Neural cell (in vitro differentiated cells): ENCODE results near the gene ATP5F1E. TPM values are rescaled to one million over a fixed set of nuclear protein-coding genes. Genes with fewer than 3 reads are reported as not detected.

Experiments
- H2AFZ ChIP-seq: fragments of 200-600, 300-800 bp; sonication (generic), shearing (Covaris generic); 2 replicates; pipeline ENCODE4 v1.6.0; 2014; ENCODE audit warnings: low read depth, mild to moderate bottlenecking, antibody characterized with exemption, low read length, moderate library complexity
- H3F3A ChIP-seq: fragments of 200-600 bp; shearing (Covaris generic); 2 replicates; pipeline ENCODE4 v1.6.1; 2016; ENCODE audit warnings: mild to moderate bottlenecking, moderate library complexity, mixed read lengths, antibody characterized with exemption, low read length; ENCODE audit not compliant: insufficient read depth, poor library complexity, severe bottlenecking
- H3K27ac ChIP-seq: fragments of 200-600, 300-800 bp; sonication (generic), shearing (Covaris generic); 2 replicates; pipeline ENCODE4 v1.5.1; 2014; ENCODE audit warnings: mild to moderate bottlenecking, low read length, moderate library complexity
- H3K27me3 ChIP-seq: fragments of 300-800, 200-600 bp; sonication (generic), shearing (Covaris generic); 2 replicates; pipeline ENCODE4 v1.6.0; 2014; ENCODE audit warnings: mild to moderate bottlenecking, low read depth, low read length, moderate library complexity; ENCODE audit not compliant: insufficient read depth
- H3K36me3 ChIP-seq: fragments of 300-800, 200-600 bp; sonication (generic), shearing (Covaris generic); 2 replicates; pipeline ENCODE4 v1.5.1; 2014; ENCODE audit warnings: mild to moderate bottlenecking, antibody characterized with exemption, low read length, moderate library complexity; ENCODE audit not compliant: insufficient read depth
- H3K4me2 ChIP-seq: fragments of 300-800, 200-600 bp; sonication (generic), shearing (Covaris generic); 2 replicates; pipeline ENCODE4 v1.6.0; 2014; ENCODE audit warnings: mild to moderate bottlenecking, low read length
- H3K4me3 ChIP-seq: fragments of 300-800, 200-600 bp; sonication (generic), shearing (Covaris generic); 2 replicates; pipeline ENCODE4 v1.5.1; 2014; ENCODE audit warnings: mild to moderate bottlenecking, low read length, moderate library complexity
- H3K79me2 ChIP-seq: fragments of 200-600 bp; shearing (Covaris generic); replicated peaks from 2 replicates; pipeline ENCODE4 v1.6.0; 2014; ENCODE audit warnings: mild to moderate bottlenecking, low read length, moderate library complexity; ENCODE audit not compliant: insufficient read depth
- H3K9ac ChIP-seq: fragments of 300-800, 200-600 bp; sonication (generic), shearing (Covaris generic); 2 replicates; pipeline ENCODE4 v1.6.1; 2016; ENCODE audit warnings: mild to moderate bottlenecking, low read length, mixed read lengths
- H3K9me2 ChIP-seq: fragments of 200-600 bp; shearing (Covaris generic); 2 replicates; pipeline ENCODE4 v1.6.1; 2016; ENCODE audit warnings: mild to moderate bottlenecking, low read length, mixed read lengths; ENCODE audit not compliant: insufficient read depth
- H3K9me3 ChIP-seq: fragments of 200-600, 300-800 bp; sonication (generic), shearing (Covaris generic); 2 replicates; pipeline ENCODE4 v1.6.1; 2016; ENCODE audit warnings: mild to moderate bottlenecking, mixed run types, low read length, moderate library complexity, mixed read lengths
- H4K20me1 ChIP-seq: fragments of 200-600 bp; shearing (Covaris generic); 2 replicates; pipeline ENCODE4 v1.6.1; 2016; ENCODE audit warnings: mild to moderate bottlenecking, mixed run types; ENCODE audit not compliant: insufficient read depth
- EP300 ChIP-seq: fragments of 450-650 bp; conservative IDR thresholded peaks from 2 replicates; pipeline ENCODE4 v1.6.1; 2014; ENCODE audit warnings: antibody characterized with exemption, mild to moderate bottlenecking, moderate library complexity; ENCODE audit not compliant: poor library complexity, severe bottlenecking
- EZH2 ChIP-seq: fragments of 200-600, 300-800 bp; shearing (Covaris generic), sonication (generic); IDR thresholded peaks from 2 replicates; pipeline ENCODE4 v1.6.1; 2014; ENCODE audit warnings: antibody characterized with exemption, low read length, borderline replicate concordance, mild to moderate bottlenecking; ENCODE audit not compliant: insufficient read depth, poor library complexity, severe bottlenecking
- MXI1 ChIP-seq: fragments of 450-650 bp; conservative IDR thresholded peaks from 2 replicates; pipeline ENCODE4 v1.6.1; 2014; ENCODE audit warnings: antibody characterized with exemption, mild to moderate bottlenecking; ENCODE audit not compliant: poor library complexity, severe bottlenecking
- POLR2AphosphoS5 ChIP-seq: IDR thresholded peaks from 2 replicates; pipeline ENCODE4 v1.6.1; 2012
- RAD21 ChIP-seq: fragments of 450-650 bp; conservative IDR thresholded peaks from 2 replicates; pipeline ENCODE4 v1.6.1; 2014; ENCODE audit warnings: antibody characterized with exemption, mild to moderate bottlenecking, moderate library complexity
- REST ChIP-seq: IDR thresholded peaks from 2 replicates; pipeline ENCODE4 v1.6.1; 2012; ENCODE audit warnings: borderline replicate concordance
- SMC3 ChIP-seq: fragments of 450-650 bp; conservative IDR thresholded peaks from 2 replicates; pipeline ENCODE4 v1.6.1; 2014; ENCODE audit warnings: antibody characterized with exemption, mild to moderate bottlenecking, moderate library complexity; ENCODE audit not compliant: poor library complexity
- TAF1 ChIP-seq: IDR thresholded peaks from 2 replicates; pipeline ENCODE4 v1.6.1; 2012; ENCODE audit warnings: low read depth
- polyA plus RNA-seq: library from polyadenylated mRNA; depleted of rRNA; stranded (reverse); fragments of >200 nt; gene quantifications from 2 replicates; pipeline ENCODE4 v1.2.3, GENCODE V29; 2014
- TF ChIP-seq, protein P1 (sequence below): fragments of 450-650 bp; IDR thresholded peaks from 2 replicates; pipeline ENCODE4 v1.5.1; 2014; ENCODE audit warnings: antibody characterized with exemption, mild to moderate bottlenecking, moderate library complexity; ENCODE audit not compliant: poor library complexity, severe bottlenecking

The ATP5F1E gene
- polyA plus RNA-seq, 1 donor from 2014 or later = 133 TPM

DNA sequence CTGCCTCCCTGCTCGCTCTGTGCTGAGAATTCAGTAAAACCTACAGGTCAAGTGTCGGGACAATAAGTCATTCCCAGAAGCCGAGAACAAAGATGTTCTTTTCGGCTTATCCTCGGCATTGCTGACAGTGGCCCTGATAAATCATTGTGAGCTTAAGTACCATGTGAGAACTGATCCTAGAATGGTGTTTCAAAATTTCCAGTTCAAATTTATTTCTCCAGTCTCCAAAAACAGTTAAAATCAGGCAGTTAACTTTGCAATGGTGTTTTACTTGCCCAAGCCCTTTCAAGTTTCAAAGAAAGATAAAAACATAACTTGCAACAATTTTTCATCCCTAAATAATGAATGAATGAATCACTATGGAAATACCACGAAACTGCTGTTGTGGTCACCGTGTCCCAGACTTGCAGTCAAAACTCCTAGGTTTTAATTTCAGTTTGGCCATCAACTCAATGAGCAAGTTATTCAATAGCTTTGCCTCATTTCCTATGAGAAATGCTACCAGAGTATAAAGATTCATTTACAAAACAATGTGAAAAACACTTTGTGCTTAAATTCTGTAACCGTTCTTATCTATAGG is 4.3 kb downstream of the ATP5F1E start:
- Histone ChIP-seq H2AFZ (no peak overlapping the region), H3K9me2 (no peaks in the 10 kb centered on the region), H3K4me3 (peak overlapping the region; percentile 84), H3K27ac (no peak overlapping the region), H3K9me3 (no peaks in the 10 kb centered on the region), H3K79me2 (peaks cover 45% of the 10 kb centered on the region), H3K9ac (no peak overlapping the region), H4K20me1 (no peaks in the 10 kb centered on the region), H3K27me3 (no peaks in the 10 kb centered on the region), H3K36me3 (peaks cover 16% of the 10 kb centered on the region), H3F3A (no peaks in the 10 kb centered on the region), H3K4me2 (no peak overlapping the region)
- no peak for TF ChIP-seq MXI1
- TF ChIP-seq EZH2 = no peak
- TF ChIP-seq POLR2AphosphoS5 = no peak
- TF ChIP-seq EP300 = no peak
- TF ChIP-seq TAF1 = no peak
- no peak for TF ChIP-seq SMC3
- no peak for TF ChIP-seq REST
- no peak for TF ChIP-seq RAD21
- TF ChIP-seq, protein P1, sequence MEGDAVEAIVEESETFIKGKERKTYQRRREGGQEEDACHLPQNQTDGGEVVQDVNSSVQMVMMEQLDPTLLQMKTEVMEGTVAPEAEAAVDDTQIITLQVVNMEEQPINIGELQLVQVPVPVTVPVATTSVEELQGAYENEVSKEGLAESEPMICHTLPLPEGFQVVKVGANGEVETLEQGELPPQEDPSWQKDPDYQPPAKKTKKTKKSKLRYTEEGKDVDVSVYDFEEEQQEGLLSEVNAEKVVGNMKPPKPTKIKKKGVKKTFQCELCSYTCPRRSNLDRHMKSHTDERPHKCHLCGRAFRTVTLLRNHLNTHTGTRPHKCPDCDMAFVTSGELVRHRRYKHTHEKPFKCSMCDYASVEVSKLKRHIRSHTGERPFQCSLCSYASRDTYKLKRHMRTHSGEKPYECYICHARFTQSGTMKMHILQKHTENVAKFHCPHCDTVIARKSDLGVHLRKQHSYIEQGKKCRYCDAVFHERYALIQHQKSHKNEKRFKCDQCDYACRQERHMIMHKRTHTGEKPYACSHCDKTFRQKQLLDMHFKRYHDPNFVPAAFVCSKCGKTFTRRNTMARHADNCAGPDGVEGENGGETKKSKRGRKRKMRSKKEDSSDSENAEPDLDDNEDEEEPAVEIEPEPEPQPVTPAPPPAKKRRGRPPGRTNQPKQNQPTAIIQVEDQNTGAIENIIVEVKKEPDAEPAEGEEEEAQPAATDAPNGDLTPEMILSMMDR = no peak

GRCh38 chr20:59026904-59027740 is 5.0 kb downstream of the ATP5F1E start:
- H3K9me2 ChIP-seq = no peaks in the 10 kb centered on the region
- H3F3A ChIP-seq = no peaks in the 10 kb centered on the region
- peaks cover 45% of the 10 kb centered on the region for H3K79me2 ChIP-seq
- no peaks in the 10 kb centered on the region for H4K20me1 ChIP-seq
- H2AFZ ChIP-seq = no peak overlapping the region
- peak overlapping the region; percentile 84 for H3K4me3 ChIP-seq
- TF ChIP-seq, protein P1 = no peak
- TF ChIP-seq EZH2 (no peak), TAF1 (no peak), RAD21 (no peak), POLR2AphosphoS5 (no peak), MXI1 (no peak), REST (no peak), SMC3 (no peak), EP300 (no peak)
- no peaks in the 10 kb centered on the region for H3K9me3 ChIP-seq
- no peak overlapping the region for H3K9ac ChIP-seq
- H3K4me2 ChIP-seq = no peak overlapping the region
- H3K36me3 ChIP-seq = peaks cover 16% of the 10 kb centered on the region
- H3K27me3 ChIP-seq = no peaks in the 10 kb centered on the region
- no peak overlapping the region for H3K27ac ChIP-seq
